Gastrocnemius medialis (tissue), 4 donors: ENCODE measurements around the gene RAD9A. TPM values are rescaled to one million over a fixed set of nuclear protein-coding genes. Genes with fewer than 3 reads are reported as not detected.

Source experiments
- ATAC-seq, 2 donors: fragments of 150-250 bp; one replicate each; pipeline ENCODE4 v1.9.1; 2016
- DNase-seq, 2 donors: peaks; one replicate each; pipeline ENCODE4 v3.0.0-alpha.2; 2019
- H3K27ac ChIP-seq, 4 donors: fragments of 200-600 bp; sonication (generic); 1 replicate in 1 of 4; 2 replicates in 3 of 4; pipeline ENCODE4 v1.5.1; 2016 to 2018; ENCODE audit warnings: mild to moderate bottlenecking in 2 of 4, moderate library complexity in 1 of 4
- H3K27me3 ChIP-seq, 3 donors: fragments of 200-600 bp; sonication (generic) in 2 of 3; 1 replicate in 1 of 3; 2 replicates in 2 of 3; pipeline versions ENCODE4 v1.5.1 to v1.6.0; 2016 to 2019; ENCODE audit warnings: mild to moderate bottlenecking in 1 of 3, moderate library complexity in 1 of 3
- H3K36me3 ChIP-seq, 2 donors: fragments of 200-600 bp; sonication (generic) in 1 of 2; one replicate each; pipeline ENCODE4 v1.5.1; 2017 to 2018
- H3K4me1 ChIP-seq, 2 donors: fragments of 200-600 bp; sonication (generic) in 1 of 2; one replicate each; pipeline ENCODE4 v1.5.1; 2016 to 2017; ENCODE audit warnings: mild to moderate bottlenecking in 2 of 2
- H3K4me3 ChIP-seq, 4 donors: fragments of 200-600 bp; sonication (generic) in 3 of 4; 1 replicate in 1 of 4; 2 replicates in 3 of 4; pipeline ENCODE4 v1.5.1; 2016 to 2019; ENCODE audit warnings: mild to moderate bottlenecking in 2 of 4
- H3K9me3 ChIP-seq, 3 donors: fragments of 200-600 bp; sonication (generic) in 2 of 3; 1 replicate in 1 of 3; 2 replicates in 2 of 3; pipeline ENCODE4 v1.5.1; 2016 to 2019
- CTCF ChIP-seq, 5 experiments: fragments of 450-650 bp in 3 of 5; fragments of 200-600 bp in 2 of 5; sonication (generic) in 2 of 5; IDR thresholded peaks in 4 of 5; conservative IDR thresholded peaks in 1 of 5; 1 replicate in 4 of 5; 2 replicates in 1 of 5; pipeline ENCODE4 v1.5.1; 2016 to 2019; ENCODE audit warnings: antibody characterized with exemption in 5 of 5, mild to moderate bottlenecking in 3 of 5, moderate library complexity in 3 of 5
- POLR2A ChIP-seq, 2 donors: fragments of 450-650 bp; IDR thresholded peaks; one replicate each; pipeline ENCODE4 v1.6.1; 2017; ENCODE audit warnings: antibody characterized with exemption in 2 of 2, mild to moderate bottlenecking in 2 of 2, moderate library complexity in 2 of 2
- in situ Hi-C, 4 donors: fragments of 200-750 bp; cut with MboI; loops; one replicate each; pipeline versions ENCODE4 v1.15.0 to v1.8.0; 2017; ENCODE audit warnings: low sequenced_read_pairs in 4 of 4
- intact Hi-C: fragments of 100-400 bp; cut with DNase I; formaldehyde crosslinking; loops from one replicate; pipeline ENCODE4 v1.15.1; 2023; ENCODE audit warnings: low total_unique reads
- total RNA-seq, 4 donors: library from RNA; depleted of rRNA; stranded (reverse); fragments of >200 nt; gene quantifications; one replicate each; pipeline versions ENCODE4 v1.1.0 to v1.2.3, GENCODE V29; 2016

RAD9A gene
- total RNA-seq, 4 donors from 2014 or later: 5.2 to 14.7 (median 7.7) TPM

- intact Hi-C loops (no loop called here), in situ Hi-C loops (loop anchor here in 2 of 4 donors (5.0 to 10.0 kb wide), 2 partner anchors 117 to 119 kb away; partner anchors contain the start of gene GRK2 (in 1 of the 2))
- no peak for ATAC-seq
- H3K27me3 ChIP-seq: peaks cover 0 to 14% (median under 1%) of the 10 kb centered on the region in 3 donors
- DNase-seq: no peak
- no peaks in the 10 kb centered on the region for H3K9me3 ChIP-seq
- TF ChIP-seq CTCF (IDR thresholded peaks at IDR 0.05 in 4 of 5, conservative IDR thresholded peaks at IDR 0.05 in 1 of 5): no peak
- no peak for TF ChIP-seq POLR2A (IDR thresholded peaks at IDR 0.05)
- H3K4me1 ChIP-seq: no peaks in the 10 kb centered on the region
- H3K4me3 ChIP-seq: no peak overlapping the region
- no peaks in the 10 kb centered on the region for H3K36me3 ChIP-seq
- no peak overlapping the region for H3K27ac ChIP-seq
Measured at GRCh38 chr11:67381244-67381972, 10.4 kb upstream of the RAD9A start.

- no peaks in the 10 kb centered on the region for H3K9me3 ChIP-seq
- peaks cover 0 to 10% (median 0%) of the 10 kb centered on the region in 3 donors for H3K27me3 ChIP-seq
- H3K4me3 ChIP-seq: no peak overlapping the region
- ATAC-seq (peak; percentile 79 to 88), DNase-seq (peak; percentile 49 to 68)
- no peaks in the 10 kb centered on the region for H3K4me1 ChIP-seq
- H3K27ac ChIP-seq: no peak overlapping the region
- H3K36me3 ChIP-seq: no peaks in the 10 kb centered on the region
- TF ChIP-seq POLR2A (IDR thresholded peaks at IDR 0.05) (no peak), CTCF (IDR thresholded peaks at IDR 0.05 in 4 of 5, conservative IDR thresholded peaks at IDR 0.05 in 1 of 5) (peak; percentile 94 to 99 (median 97))
- intact Hi-C loops (loop anchor here (1.0 to 2.0 kb wide), 3 partner anchors 25 to 120 kb away; no protein-coding TSS in a partner anchor), in situ Hi-C loops (loop anchor here in 2 of 4 donors (5.0 to 10.0 kb wide), 2 partner anchors 118 to 120 kb away; partner anchors contain the start of gene GRK2 (in 1 of the 2))
Measured at GRCh38 chr11:67382276-67383136, 9.3 kb upstream of the RAD9A start.

GRCh38 chr11:67384851-67385366 lies 6.9 kb upstream of the RAD9A start:
- intact Hi-C loops: no loop called here
- no peaks in the 10 kb centered on the region for H3K4me1 ChIP-seq
- in situ Hi-C loops: loop anchor here in 3 of 4 donors (5.0 to 10.0 kb wide), 3 partner anchors 33 to 123 kb away; partner anchors contain the start of genes POLD4 (in 3 of the 3) and GRK2 (in 1 of the 3)
- H3K36me3 ChIP-seq: no peaks in the 10 kb centered on the region
- no peak overlapping the region for H3K27ac ChIP-seq
- H3K27me3 ChIP-seq: peaks cover 0 to 10% (median 0%) of the 10 kb centered on the region in 3 donors
- H3K9me3 ChIP-seq: no peaks in the 10 kb centered on the region
- no peak for DNase-seq
- TF ChIP-seq POLR2A (IDR thresholded peaks at IDR 0.05) (no peak), CTCF (IDR thresholded peaks at IDR 0.05 in 4 of 5, conservative IDR thresholded peaks at IDR 0.05 in 1 of 5) (no peak)
- no peak for ATAC-seq
- H3K4me3 ChIP-seq: no peak overlapping the region

GRCh38 chr11:67387069-67387468 lies 4.7 kb upstream of the RAD9A start:
- Histone ChIP-seq H3K27ac (no peak overlapping the region), H3K4me1 (peaks cover 0 to 9% of the 10 kb centered on the region in 2 donors), H3K4me3 (no peak overlapping the region), H3K9me3 (no peaks in the 10 kb centered on the region), H3K36me3 (no peaks in the 10 kb centered on the region), H3K27me3 (peaks cover 0 to 10% (median 0%) of the 10 kb centered on the region in 3 donors)
- in situ Hi-C loops (loop anchor here in 3 of 4 donors (5.0 to 10.0 kb wide), 2 partner anchors 35 to 122 kb away; partner anchors contain the start of genes POLD4 (in 3 of the 3) and GRK2 (in 1 of the 3)), intact Hi-C loops (no loop called here)
- ATAC-seq (no peak), DNase-seq (no peak)
- TF ChIP-seq POLR2A (IDR thresholded peaks at IDR 0.05) (no peak), CTCF (IDR thresholded peaks at IDR 0.05 in 4 of 5, conservative IDR thresholded peaks at IDR 0.05 in 1 of 5) (no peak)
